ENCODE measurements around the gene ROBO3. TPM values are rescaled to one million over a fixed set of nuclear protein-coding genes. Genes with fewer than 3 reads are reported as not detected.

Gene ROBO3
- total RNA-seq, 4 donors from 2014 or later = 6.7 to 19.8 (median 10.1) TPM

- DNase-seq = no peak
- no peaks in the 10 kb centered on the region for H3K36me3 ChIP-seq
- no peak overlapping the region for H3K27ac ChIP-seq
- H3K4me3 ChIP-seq (replicated peaks in 1 of 3) = no peak overlapping the region
- intact Hi-C loops (cut with DNase I) = no loop called here
- no peaks in the 10 kb centered on the region for H3K27me3 ChIP-seq
- no peaks in the 10 kb centered on the region for H3K4me1 ChIP-seq
- TF ChIP-seq POLR2A (IDR thresholded peaks at IDR 0.05) (no peak), CTCF (IDR thresholded peaks at IDR 0.05) (no peak)
- H3K9me3 ChIP-seq = no peaks in the 10 kb centered on the region
- WGBS, 2 donors = 87 to 95% methylated on average over 3 of the region's 3 CpGs
Measured at GRCh38 chr11:124825876-124826275, 39.4 kb upstream of the ROBO3 start.

GRCh38 chr11:124829986-124830385 lies 35.2 kb upstream of the ROBO3 start:
- no peak overlapping the region for H3K27ac ChIP-seq
- H3K4me3 ChIP-seq (replicated peaks in 1 of 3) = no peak overlapping the region
- WGBS, 2 donors = 55 to 61% methylated on average over 3 of the region's 3 CpGs
- TF ChIP-seq CTCF (IDR thresholded peaks at IDR 0.05) (no peak), POLR2A (IDR thresholded peaks at IDR 0.05) (no peak)
- no peaks in the 10 kb centered on the region for H3K27me3 ChIP-seq
- no peaks in the 10 kb centered on the region for H3K9me3 ChIP-seq
- H3K4me1 ChIP-seq = peaks cover 0 to 3% of the 10 kb centered on the region in 2 donors
- DNase-seq = no peak
- intact Hi-C loops (cut with DNase I) = no loop called here
- H3K36me3 ChIP-seq = no peaks in the 10 kb centered on the region

- Histone ChIP-seq H3K9me3 (no peaks in the 10 kb centered on the region), H3K36me3 (no peaks in the 10 kb centered on the region), H3K4me1 (peaks cover 0 to 9% of the 10 kb centered on the region in 2 donors), H3K27me3 (no peaks in the 10 kb centered on the region), H3K27ac (no peak overlapping the region), H3K4me3 (replicated peaks in 1 of 3) (no peak overlapping the region)
- TF ChIP-seq CTCF (IDR thresholded peaks at IDR 0.05) = no peak
- WGBS, 2 donors = 91 to 92% methylated on average over 3 of the region's 3 CpGs
- DNase-seq = no peak
- intact Hi-C loops (cut with DNase I) = no loop called here
Measured at GRCh38 chr11:124830749-124831148, 34.5 kb upstream of the ROBO3 start.

GRCh38 chr11:124831897-124832296 lies 33.3 kb upstream of the ROBO3 start:
- Histone ChIP-seq H3K27ac (no peak overlapping the region), H3K4me1 (peaks cover 0 to 15% of the 10 kb centered on the region in 2 donors), H3K4me3 (replicated peaks in 1 of 3) (no peak overlapping the region), H3K36me3 (no peaks in the 10 kb centered on the region), H3K9me3 (no peaks in the 10 kb centered on the region), H3K27me3 (no peaks in the 10 kb centered on the region)
- WGBS, 2 donors = 95 to 100% methylated on average over 2 of the region's 2 CpGs
- DNase-seq = no peak
- TF ChIP-seq CTCF (IDR thresholded peaks at IDR 0.05) (no peak), POLR2A (IDR thresholded peaks at IDR 0.05) (no peak)
- intact Hi-C loops (cut with DNase I) = no loop called here

- no peaks in the 10 kb centered on the region for H3K36me3 ChIP-seq
- TF ChIP-seq CTCF (IDR thresholded peaks at IDR 0.05) (no peak), POLR2A (IDR thresholded peaks at IDR 0.05) (no peak)
- H3K27ac ChIP-seq = no peak overlapping the region
- no peaks in the 10 kb centered on the region for H3K27me3 ChIP-seq
- H3K4me1 ChIP-seq = peaks cover 0 to 15% of the 10 kb centered on the region in 2 donors
- WGBS, 2 donors = 89 to 91% methylated on average over 4 of the region's 4 CpGs
- DNase-seq = no peak
- intact Hi-C loops (cut with DNase I) = no loop called here
- H3K9me3 ChIP-seq = no peaks in the 10 kb centered on the region
- no peak overlapping the region for H3K4me3 ChIP-seq (replicated peaks in 1 of 3)
Measured at GRCh38 chr11:124832571-124832970, 32.7 kb upstream of the ROBO3 start.

Data from thyroid gland (tissue), 4 donors.